Muscle layer of duodenum (tissue), 2 donors: ENCODE data around the gene LILRB4.
"Not testable (repeated sequence)": the region's sequence is repeated elsewhere in the genome, so short reads cannot be mapped to it uniquely, and the experiment has no call there.

ENCODE experiments used
- H3K27ac ChIP-seq: one replicate; pipeline ENCODE4 v1.7.0; 2013; ENCODE audit warnings: mild to moderate bottlenecking, low read length
- H3K27me3 ChIP-seq: one replicate; pipeline ENCODE4 v1.7.0; 2013; ENCODE audit warnings: low read depth, mild to moderate bottlenecking, control low read depth, low read length
- H3K36me3 ChIP-seq, 2 donors: one replicate each; pipeline ENCODE4 v1.7.0; 2013; ENCODE audit warnings: low read length in 2 of 2, control low read depth in 1 of 2, mild to moderate bottlenecking in 1 of 2; ENCODE audit not compliant: insufficient read depth in 2 of 2, control insufficient read depth in 1 of 2
- H3K4me1 ChIP-seq, 2 donors: one replicate each; pipeline ENCODE4 v1.7.0; 2013; ENCODE audit warnings: low read length in 2 of 2, mild to moderate bottlenecking in 2 of 2, control low read depth in 1 of 2, moderate library complexity in 1 of 2; ENCODE audit not compliant: insufficient read depth in 2 of 2, control insufficient read depth in 1 of 2
- H3K4me3 ChIP-seq, 2 donors: one replicate each; pipeline ENCODE4 v1.7.0; 2013; ENCODE audit warnings: low read length in 2 of 2, low read depth in 1 of 2, mild to moderate bottlenecking in 1 of 2
- H3K9me3 ChIP-seq, 2 donors: one replicate each; pipeline ENCODE4 v1.7.0; 2013; ENCODE audit warnings: low read length in 2 of 2, control low read depth in 1 of 2, mild to moderate bottlenecking in 1 of 2; ENCODE audit not compliant: control insufficient read depth in 1 of 2
- donor health status: healthy.

Gene LILRB4

GRCh38 chr19:54674021-54674617 lies 11.3 kb downstream of the LILRB4 start:
- no peaks in the 10 kb centered on the region for H3K9me3 ChIP-seq
- no peaks in the 10 kb centered on the region for H3K36me3 ChIP-seq
- no peaks in the 10 kb centered on the region for H3K4me1 ChIP-seq
- no peak overlapping the region for H3K4me3 ChIP-seq
- no peak overlapping the region for H3K27ac ChIP-seq
- no peaks in the 10 kb centered on the region for H3K27me3 ChIP-seq

GRCh38 chr19:54676210-54676834 lies 13.5 kb downstream of the LILRB4 start:
- H3K4me1 ChIP-seq, H3K27ac ChIP-seq, H3K27me3 ChIP-seq, H3K4me3 ChIP-seq, H3K36me3 ChIP-seq, H3K9me3 ChIP-seq: not testable (repeated sequence)

GRCh38 chr19:54677217-54677616 lies 14.4 kb downstream of the LILRB4 start:
- no peak overlapping the region for H3K4me3 ChIP-seq
- H3K27me3 ChIP-seq = no peaks in the 10 kb centered on the region
- no peaks in the 10 kb centered on the region for H3K4me1 ChIP-seq
- H3K9me3 ChIP-seq = no peaks in the 10 kb centered on the region
- no peaks in the 10 kb centered on the region for H3K36me3 ChIP-seq
- no peak overlapping the region for H3K27ac ChIP-seq

GRCh38 chr19:54681596-54681995 lies 18.8 kb downstream of the LILRB4 start:
- not testable (repeated sequence) for H3K9me3 ChIP-seq, H3K36me3 ChIP-seq, H3K4me1 ChIP-seq, H3K27ac ChIP-seq, H3K27me3 ChIP-seq, H3K4me3 ChIP-seq

- H3K36me3 ChIP-seq = no peaks in the 10 kb centered on the region
- no peak overlapping the region for H3K4me3 ChIP-seq
- no peaks in the 10 kb centered on the region for H3K4me1 ChIP-seq
- H3K9me3 ChIP-seq = no peaks in the 10 kb centered on the region
- no peaks in the 10 kb centered on the region for H3K27me3 ChIP-seq
- no peak overlapping the region for H3K27ac ChIP-seq
These were observed 19.6 kb downstream of the LILRB4 start for GRCh38 chr19:54682306-54682856.

- Histone ChIP-seq H3K27me3 (no peaks in the 10 kb centered on the region), H3K27ac (no peak overlapping the region), H3K4me1 (no peaks in the 10 kb centered on the region), H3K4me3 (no peak overlapping the region), H3K36me3 (no peaks in the 10 kb centered on the region), H3K9me3 (no peaks in the 10 kb centered on the region)
These were observed 21.7 kb downstream of the LILRB4 start for GRCh38 chr19:54684527-54684926.

- Histone ChIP-seq H3K4me1 (no peaks in the 10 kb centered on the region), H3K4me3 (no peak overlapping the region), H3K27ac (no peak overlapping the region), H3K27me3 (no peaks in the 10 kb centered on the region), H3K36me3 (no peaks in the 10 kb centered on the region), H3K9me3 (no peaks in the 10 kb centered on the region)
These were observed 29.0 kb downstream of the LILRB4 start for GRCh38 chr19:54691582-54692297.

- Histone ChIP-seq H3K27ac (no peak overlapping the region), H3K36me3 (no peaks in the 10 kb centered on the region), H3K9me3 (no peaks in the 10 kb centered on the region), H3K4me3 (no peak overlapping the region), H3K27me3 (no peaks in the 10 kb centered on the region), H3K4me1 (no peaks in the 10 kb centered on the region)
These were observed 29.5 kb downstream of the LILRB4 start for GRCh38 chr19:54692298-54692615.

- Histone ChIP-seq H3K27ac (no peak overlapping the region), H3K27me3 (no peaks in the 10 kb centered on the region), H3K4me3 (no peak overlapping the region), H3K9me3 (no peaks in the 10 kb centered on the region), H3K36me3 (no peaks in the 10 kb centered on the region), H3K4me1 (no peaks in the 10 kb centered on the region)
These were observed 31.9 kb downstream of the LILRB4 start for GRCh38 chr19:54694648-54695047.

GRCh38 chr19:54696117-54696548 lies 33.3 kb downstream of the LILRB4 start:
- H3K4me3 ChIP-seq = no peak overlapping the region
- no peaks in the 10 kb centered on the region for H3K4me1 ChIP-seq
- H3K36me3 ChIP-seq = no peaks in the 10 kb centered on the region
- no peak overlapping the region for H3K27ac ChIP-seq
- no peaks in the 10 kb centered on the region for H3K27me3 ChIP-seq
- H3K9me3 ChIP-seq = no peaks in the 10 kb centered on the region

- no peaks in the 10 kb centered on the region for H3K4me1 ChIP-seq
- H3K4me3 ChIP-seq = no peak overlapping the region
- no peaks in the 10 kb centered on the region for H3K27me3 ChIP-seq
- H3K9me3 ChIP-seq = no peaks in the 10 kb centered on the region
- H3K36me3 ChIP-seq = no peaks in the 10 kb centered on the region
- H3K27ac ChIP-seq = no peak overlapping the region
These were observed 34.0 kb downstream of the LILRB4 start for GRCh38 chr19:54696766-54697165.
